ENCODE data around the gene MBD6. TPM values are rescaled to one million over a fixed set of nuclear protein-coding genes. Genes with fewer than 3 reads are reported as not detected.

The MBD6 gene
- total RNA-seq, 1 experiment from 2014 or later: 66.8 TPM

- no peak for TF ChIP-seq CTCF (conservative IDR thresholded peaks at IDR 0.05)
- Mint-ChIP-seq H3K9me3 (no peaks in the 10 kb centered on the region), H3K36me3 (ENCODE audit: insufficient read depth in 1 of 3, low read depth in 3 of 3) (no peaks in the 10 kb centered on the region; a peak in 1 of 7 replicates), H3K4me1 (peaks cover 23 to 27% of the 10 kb centered on the region in 2 experiments), H3K27me3 (ENCODE audit: low read depth) (peaks cover 34% of the 10 kb centered on the region), H3K4me3 (no peak overlapping the region), H3K27ac (peak overlapping the region in 2 of 3 experiments; percentile 15 to 17; a peak in 1 of 7 replicates)
- Histone ChIP-seq H3K79me1 (ENCODE audit: insufficient read depth, low read depth, low read length, poor library complexity, severe bottlenecking) (no peaks in the 10 kb centered on the region), H3K79me2 (ENCODE audit: insufficient read depth, low read length) (no peaks in the 10 kb centered on the region), H3K23ac (ENCODE audit: insufficient read length, low read depth, low read length) (no peak overlapping the region), H3K56ac (ENCODE audit: insufficient read length, low read depth, low read length) (no peak overlapping the region), H3K4me2 (ENCODE audit: insufficient read depth, insufficient read length, low read length) (no peak overlapping the region), H3K14ac (ENCODE audit: insufficient read depth, low read length) (no peak overlapping the region), H4K8ac (replicated peaks; ENCODE audit: insufficient read length, low read depth, low read length) (no peak overlapping the region), H3K9ac (ENCODE audit: extremely low read depth, insufficient read length, low read length) (no peak overlapping the region), H3K9me3 (ENCODE audit: control insufficient read depth, low read depth, low read length) (no peaks in the 10 kb centered on the region), H4K20me1 (ENCODE audit: control insufficient read depth, insufficient read depth, insufficient read length) (peaks cover 3% of the 10 kb centered on the region), H2BK15ac (ENCODE audit: low read depth, low read length) (no peak overlapping the region), H3T11ph (ENCODE audit: low read length) (no peak overlapping the region), H4K91ac (ENCODE audit: insufficient read length, low read depth, low read length) (no peak overlapping the region), H2BK5ac (ENCODE audit: insufficient read length, low read length) (no peak overlapping the region), H2AFZ (ENCODE audit: low read length) (no peak overlapping the region), H2BK12ac (ENCODE audit: insufficient read length, low read depth, low read length) (no peak overlapping the region), H3K4ac (ENCODE audit: low read depth, low read length) (no peak overlapping the region), H3K4me1 (ENCODE audit: insufficient read depth, low read length) (peaks cover 3% of the 10 kb centered on the region; the same call in 1 of the 2 replicates), H3K27me3 (ENCODE audit: insufficient read depth, low read length) (peaks cover 6% of the 10 kb centered on the region; the same call in 1 of the 2 replicates), H3K23me2 (ENCODE audit: insufficient read length, low read depth, low read length, poor library complexity, severe bottlenecking) (no peaks in the 10 kb centered on the region), H3K18ac (ENCODE audit: insufficient read length, low read depth, low read length) (no peak overlapping the region), H2AK5ac (ENCODE audit: insufficient read length, low read length) (no peak overlapping the region), H2BK20ac (ENCODE audit: low read depth, low read length, poor library complexity, severe bottlenecking) (no peak overlapping the region), H3K27ac (ENCODE audit: insufficient read length, low read depth, low read length) (no peak overlapping the region), H4K5ac (ENCODE audit: insufficient read length, low read depth, low read length) (no peak overlapping the region), H2BK120ac (ENCODE audit: low read depth, low read length, poor library complexity, severe bottlenecking) (no peak overlapping the region)
- WGBS (ENCODE audit: extremely low coverage, insufficient read length, low lambda C conversion rate): no CpG with 5 or more reads among the region's 1 CpG
- DNase-seq: no peak
Observed at GRCh38 chr12:57481671-57482070, 41.0 kb upstream of the MBD6 start.

Data from H9 (cell line).